LNCaP clone FGC (cell line): ENCODE measurements around the gene TMEM266.

Experiments
- DNase-seq: peaks from one replicate; pipeline ENCODE4 v3.0.0-alpha.2; 2011; ENCODE audit warnings: low read depth
- H3K4me3 ChIP-seq: 2 replicates; pipeline ENCODE4 v1.5.1; 2011; ENCODE audit warnings: mild to moderate bottlenecking, low read depth, low read length, control low read depth
- TF ChIP-seq, protein P1 (sequence below): IDR thresholded peaks from 2 replicates; pipeline ENCODE4 v1.5.1; 2012; ENCODE audit warnings: mild to moderate bottlenecking; ENCODE audit not compliant: control insufficient read depth, insufficient read depth; ENCODE audit errors: extremely low read depth

TMEM266 gene

DNA sequence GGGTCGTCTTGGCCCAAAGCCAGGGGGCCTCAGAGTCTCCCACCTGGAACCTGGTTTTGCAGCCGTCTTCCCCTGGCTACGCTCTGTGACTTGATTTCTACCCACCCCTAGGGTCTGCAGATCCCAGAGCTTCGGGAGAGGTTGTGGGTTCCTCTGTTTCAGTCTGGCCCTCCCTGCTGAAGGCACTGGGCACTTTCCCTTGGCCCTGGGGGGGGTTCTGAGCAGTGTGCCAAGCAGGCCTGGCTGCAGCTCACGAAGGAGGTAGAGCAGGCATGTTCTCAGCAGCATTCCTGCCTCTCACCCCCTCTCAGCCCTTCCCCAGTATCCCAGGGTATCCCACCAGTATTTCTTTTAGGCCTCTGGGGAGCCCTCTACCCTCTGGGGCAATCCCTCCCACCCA lies 99.0 kb downstream of the TMEM266 start:
- H3K4me3 ChIP-seq, result no peak overlapping the region
- no peak for DNase-seq
- TF ChIP-seq, protein P1, sequence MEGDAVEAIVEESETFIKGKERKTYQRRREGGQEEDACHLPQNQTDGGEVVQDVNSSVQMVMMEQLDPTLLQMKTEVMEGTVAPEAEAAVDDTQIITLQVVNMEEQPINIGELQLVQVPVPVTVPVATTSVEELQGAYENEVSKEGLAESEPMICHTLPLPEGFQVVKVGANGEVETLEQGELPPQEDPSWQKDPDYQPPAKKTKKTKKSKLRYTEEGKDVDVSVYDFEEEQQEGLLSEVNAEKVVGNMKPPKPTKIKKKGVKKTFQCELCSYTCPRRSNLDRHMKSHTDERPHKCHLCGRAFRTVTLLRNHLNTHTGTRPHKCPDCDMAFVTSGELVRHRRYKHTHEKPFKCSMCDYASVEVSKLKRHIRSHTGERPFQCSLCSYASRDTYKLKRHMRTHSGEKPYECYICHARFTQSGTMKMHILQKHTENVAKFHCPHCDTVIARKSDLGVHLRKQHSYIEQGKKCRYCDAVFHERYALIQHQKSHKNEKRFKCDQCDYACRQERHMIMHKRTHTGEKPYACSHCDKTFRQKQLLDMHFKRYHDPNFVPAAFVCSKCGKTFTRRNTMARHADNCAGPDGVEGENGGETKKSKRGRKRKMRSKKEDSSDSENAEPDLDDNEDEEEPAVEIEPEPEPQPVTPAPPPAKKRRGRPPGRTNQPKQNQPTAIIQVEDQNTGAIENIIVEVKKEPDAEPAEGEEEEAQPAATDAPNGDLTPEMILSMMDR, result no peak

DNA sequence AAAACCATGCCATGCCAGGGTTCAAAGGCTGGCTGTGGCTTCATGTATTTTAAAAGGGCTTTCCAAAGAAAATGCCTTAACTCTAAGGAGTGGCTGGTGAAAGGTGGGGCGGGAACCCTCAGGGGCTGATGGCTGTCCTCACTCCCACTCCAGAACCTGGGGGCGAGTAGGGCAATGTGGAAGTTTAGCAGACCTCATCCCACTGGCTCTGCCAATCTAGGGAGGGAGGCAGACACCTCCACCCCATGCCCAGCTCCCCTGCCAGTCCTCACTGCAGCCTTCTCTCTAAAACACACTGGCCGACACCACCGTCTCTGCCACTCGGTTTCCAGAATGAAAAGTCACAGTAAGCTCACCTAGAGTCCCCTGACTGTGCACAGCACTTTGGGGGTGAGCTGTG lies 99.5 kb downstream of the TMEM266 start:
- no peak for DNase-seq
- no peak overlapping the region for H3K4me3 ChIP-seq
- TF ChIP-seq, protein P1, result no peak

DNA sequence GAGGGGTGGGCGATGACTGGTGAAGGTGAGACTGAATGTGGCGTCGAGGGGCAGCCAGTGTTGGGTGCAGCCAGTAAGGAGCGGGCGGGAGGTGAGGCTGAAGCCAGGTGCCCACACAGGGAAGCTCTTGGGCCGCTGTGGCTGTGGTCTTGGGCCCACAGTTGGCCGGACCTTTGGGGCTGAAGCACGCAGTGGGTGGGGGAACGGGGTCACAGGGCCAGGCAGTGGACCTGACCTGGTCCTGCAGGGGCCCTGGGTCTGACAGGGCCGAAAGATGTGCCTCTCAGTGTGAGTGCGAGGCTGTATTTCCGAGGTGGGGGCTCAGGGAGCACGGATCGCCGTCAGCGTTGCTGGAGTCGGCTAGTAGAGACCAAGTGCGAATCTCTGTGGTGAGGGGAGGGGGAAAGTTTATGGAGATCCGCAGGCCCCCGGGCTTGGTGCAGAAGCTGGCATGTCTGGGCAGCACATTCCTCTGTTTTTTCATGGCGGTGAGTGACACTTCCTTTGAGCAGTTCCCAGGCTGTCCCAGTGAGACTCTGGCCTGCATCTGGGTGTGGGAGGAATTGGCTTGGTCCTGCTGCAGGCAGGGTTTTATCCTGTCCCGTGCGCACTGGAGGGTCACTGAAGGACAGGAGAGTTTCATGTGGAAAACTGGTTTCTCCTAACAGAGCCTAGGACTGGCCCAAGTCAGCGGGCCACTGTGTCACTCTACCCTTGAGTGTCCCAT lies 100.8 kb downstream of the TMEM266 start:
- DNase-seq, result no peak
- no peak overlapping the region for H3K4me3 ChIP-seq
- TF ChIP-seq, protein P1, result no peak

DNA sequence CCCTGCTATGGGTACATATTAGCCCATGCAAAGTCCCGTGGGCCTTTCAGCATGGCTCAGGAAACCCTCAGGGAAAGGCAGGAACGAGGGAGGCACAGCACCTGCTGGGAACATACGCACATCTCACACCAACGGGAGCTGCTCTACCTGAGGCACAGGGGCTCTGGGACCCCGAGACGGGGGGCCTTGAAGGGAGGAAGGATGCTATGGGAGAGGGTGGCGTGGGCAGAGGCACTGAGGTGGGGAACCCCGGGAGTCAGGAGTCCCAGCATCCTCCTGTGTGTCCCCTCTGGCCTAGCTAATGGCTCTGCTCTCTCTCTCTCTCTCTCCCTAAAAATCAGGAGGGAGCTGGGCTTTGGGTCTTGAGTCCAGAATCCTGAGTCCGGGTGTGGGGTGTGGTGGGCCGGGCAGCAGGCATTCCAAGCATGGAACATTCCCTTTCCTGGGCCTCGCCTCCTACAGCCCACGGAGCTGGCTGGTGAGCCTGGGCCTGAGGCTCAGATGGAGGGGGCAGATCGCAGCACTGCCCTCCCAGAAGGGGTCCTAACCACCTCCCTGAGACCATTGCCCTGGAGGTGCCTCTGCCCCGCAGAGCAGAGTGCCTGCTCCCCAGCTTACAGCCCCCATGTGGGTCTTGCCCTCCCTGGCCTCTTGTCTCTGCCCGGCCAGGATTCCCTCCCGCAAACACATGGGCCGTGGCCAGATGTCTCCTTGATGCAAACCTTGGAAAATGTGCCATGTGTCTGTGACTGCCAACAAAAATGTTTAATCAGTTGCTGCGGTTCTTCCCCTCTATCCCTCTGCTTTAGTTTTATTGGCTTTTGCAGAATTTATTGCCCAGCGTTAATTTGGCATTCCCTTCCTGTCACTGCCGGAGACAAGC lies 101.6 kb downstream of the TMEM266 start:
- TF ChIP-seq, protein P1, result no peak
- H3K4me3 ChIP-seq, result peak overlapping the region; percentile 16; the same call in 1 of the 2 replicates
- peak; percentile 93 for DNase-seq

DNA sequence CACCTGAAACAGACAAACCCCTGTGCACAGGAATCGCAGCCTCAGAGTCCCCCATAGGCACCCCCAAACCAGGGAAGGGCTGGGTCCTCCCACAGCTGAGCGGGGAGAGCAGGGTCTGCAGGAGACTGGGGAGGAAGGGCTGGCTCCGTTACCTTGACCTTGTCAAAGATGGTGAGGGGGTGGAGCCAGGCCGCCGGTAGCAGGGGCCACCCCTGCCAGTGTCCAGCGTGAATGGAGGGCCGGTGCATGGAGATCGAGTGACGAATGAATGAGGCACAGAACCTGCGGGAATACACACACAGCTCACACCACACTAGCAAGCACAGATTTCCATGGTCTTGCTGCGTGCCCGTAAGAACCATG lies 102.2 kb downstream of the TMEM266 start:
- TF ChIP-seq, protein P1, result no peak
- DNase-seq, result no peak
- H3K4me3 ChIP-seq, result peak overlapping the region; percentile 16; the same call in 1 of the 2 replicates

DNA sequence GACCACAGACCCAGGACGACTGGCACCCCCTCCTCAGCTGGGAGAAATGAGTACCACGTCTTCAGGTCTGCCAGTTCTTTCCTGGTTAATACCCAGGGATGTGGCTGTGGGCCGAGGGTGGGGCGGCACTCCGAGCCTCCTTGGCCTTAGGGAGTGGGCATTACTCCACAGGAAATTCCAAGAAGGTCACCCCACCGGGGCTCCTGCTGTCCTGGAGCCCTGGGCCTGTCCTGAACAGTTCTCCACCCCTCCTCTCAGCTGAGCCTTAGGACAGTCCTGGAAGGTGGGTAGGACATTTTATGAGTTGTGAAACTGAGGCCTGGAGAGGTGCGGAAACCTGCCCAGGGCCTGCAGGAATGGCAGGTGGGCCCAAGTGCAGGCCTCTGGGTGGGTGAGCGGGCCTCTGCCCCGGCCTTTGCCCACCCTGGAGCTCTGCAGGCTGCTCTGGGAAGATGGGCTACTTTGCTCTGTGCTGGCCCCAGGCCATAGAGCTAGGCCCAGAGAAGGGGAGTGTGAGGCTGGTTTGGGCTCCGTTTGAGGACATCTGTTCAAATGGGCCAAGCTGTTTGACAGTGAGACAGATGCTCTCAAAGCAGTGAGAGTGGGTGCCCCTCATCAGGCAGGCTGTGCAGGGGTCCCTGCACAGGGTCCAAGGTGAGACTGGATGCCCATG lies 103.1 kb downstream of the TMEM266 start:
- H3K4me3 ChIP-seq, result no peak overlapping the region
- no peak for DNase-seq
- TF ChIP-seq, protein P1, result no peak
